Measurements from ENCODE around the gene NUDT22. TPM values are rescaled to one million over a fixed set of nuclear protein-coding genes. Genes with fewer than 3 reads are reported as not detected.

The NUDT22 gene
- total RNA-seq, 4 donors from 2014 or later, result 19.2 to 77.6 (median 41.8) TPM

GRCh38 chr11:64216879-64217278, 9.2 kb upstream of the NUDT22 start:
- no peak for TF ChIP-seq CTCF (IDR thresholded peaks at IDR 0.05; ENCODE audit: low read depth)

- no peak for TF ChIP-seq CTCF (IDR thresholded peaks at IDR 0.05; ENCODE audit: low read depth)
These were observed 7.3 kb upstream of the NUDT22 start for GRCh38 chr11:64218628-64219353.

GRCh38 chr11:64219354-64219684, 6.8 kb upstream of the NUDT22 start:
- no peak for TF ChIP-seq CTCF (IDR thresholded peaks at IDR 0.05; ENCODE audit: low read depth)

- no peak for TF ChIP-seq CTCF (IDR thresholded peaks at IDR 0.05; ENCODE audit: low read depth)
These were observed 6.3 kb upstream of the NUDT22 start for GRCh38 chr11:64219755-64220154.

GRCh38 chr11:64220271-64220670, 5.8 kb upstream of the NUDT22 start:
- TF ChIP-seq CTCF (IDR thresholded peaks at IDR 0.05; ENCODE audit: low read depth), result no peak

- no peak for TF ChIP-seq CTCF (IDR thresholded peaks at IDR 0.05; ENCODE audit: low read depth)
These were observed 5.3 kb upstream of the NUDT22 start for GRCh38 chr11:64220798-64221197.

- TF ChIP-seq CTCF (IDR thresholded peaks at IDR 0.05; ENCODE audit: low read depth), result no peak
These were observed 3.4 kb upstream of the NUDT22 start for GRCh38 chr11:64222651-64223000.
